Epithelial cell of prostate (primary cell): ENCODE measurements around the gene CPB2.
A peak's percentile ranks its signal among the peaks of the same experiment; 100 is the strongest.

ENCODE experiments used
- DNase-seq: peaks from one replicate; pipeline ENCODE4 v3.0.0-alpha.2; 2011; ENCODE audit warnings: low read depth, low spot score
- H3K27ac ChIP-seq: fragments of 450-650 bp; 2 replicates; pipeline ENCODE4 v1.5.1; 2017; ENCODE audit warnings: mild to moderate bottlenecking

The CPB2 gene

DNA sequence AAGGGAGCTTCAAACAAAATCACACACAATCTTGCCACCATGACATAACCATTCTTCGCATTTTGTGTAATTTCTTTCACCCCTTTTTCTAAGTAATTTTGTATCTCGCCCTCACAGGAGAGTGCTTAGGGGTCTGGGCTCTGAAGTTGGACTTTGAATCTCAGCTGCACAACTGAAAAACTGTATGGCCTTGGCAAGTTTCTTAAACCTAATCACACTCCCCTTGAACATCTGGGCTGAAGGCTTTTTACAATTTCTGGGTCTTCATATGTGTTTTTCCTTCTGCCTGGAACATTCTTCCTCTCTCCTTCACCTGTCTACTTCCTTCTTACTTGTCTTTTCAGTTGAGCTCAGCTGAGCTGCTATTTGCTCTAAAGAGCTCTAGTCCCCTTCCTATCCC, 24.3 kb upstream of the CPB2 start:
- DNase-seq, result no peak
- H3K27ac ChIP-seq, result no peak overlapping the region

DNA sequence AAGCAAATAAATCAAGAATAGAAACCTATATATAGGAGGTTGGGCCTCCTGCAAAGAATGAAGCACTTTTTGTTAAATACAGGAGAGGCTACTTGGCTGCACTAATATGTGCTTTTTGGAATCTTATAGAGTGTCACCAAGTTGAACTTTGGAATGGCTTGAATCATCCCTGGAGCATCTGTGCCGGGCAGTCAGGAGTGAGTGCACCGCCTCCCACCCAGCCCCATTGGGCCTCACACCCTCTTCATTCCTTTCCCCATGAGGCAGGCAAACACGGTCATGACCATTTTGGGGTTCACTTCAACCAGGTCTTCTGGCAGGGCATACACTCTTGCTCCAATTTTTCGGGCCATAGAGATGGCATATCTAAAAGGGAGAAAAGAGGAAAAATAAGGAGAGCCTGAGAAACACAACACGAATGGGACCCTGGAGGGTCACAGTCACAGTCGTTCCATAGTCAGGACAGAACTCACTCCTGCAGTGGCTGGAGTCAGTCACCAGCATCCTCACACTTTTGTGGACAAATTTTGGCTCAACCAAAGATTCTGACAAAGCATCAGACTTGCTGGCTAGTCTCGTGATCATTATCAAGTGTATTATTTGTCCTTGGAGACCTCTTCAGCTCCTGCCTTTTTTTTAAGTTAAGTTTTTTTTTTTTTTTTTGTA, 22.7 kb upstream of the CPB2 start:
- DNase-seq, result no peak
- no peak overlapping the region for H3K27ac ChIP-seq

DNA sequence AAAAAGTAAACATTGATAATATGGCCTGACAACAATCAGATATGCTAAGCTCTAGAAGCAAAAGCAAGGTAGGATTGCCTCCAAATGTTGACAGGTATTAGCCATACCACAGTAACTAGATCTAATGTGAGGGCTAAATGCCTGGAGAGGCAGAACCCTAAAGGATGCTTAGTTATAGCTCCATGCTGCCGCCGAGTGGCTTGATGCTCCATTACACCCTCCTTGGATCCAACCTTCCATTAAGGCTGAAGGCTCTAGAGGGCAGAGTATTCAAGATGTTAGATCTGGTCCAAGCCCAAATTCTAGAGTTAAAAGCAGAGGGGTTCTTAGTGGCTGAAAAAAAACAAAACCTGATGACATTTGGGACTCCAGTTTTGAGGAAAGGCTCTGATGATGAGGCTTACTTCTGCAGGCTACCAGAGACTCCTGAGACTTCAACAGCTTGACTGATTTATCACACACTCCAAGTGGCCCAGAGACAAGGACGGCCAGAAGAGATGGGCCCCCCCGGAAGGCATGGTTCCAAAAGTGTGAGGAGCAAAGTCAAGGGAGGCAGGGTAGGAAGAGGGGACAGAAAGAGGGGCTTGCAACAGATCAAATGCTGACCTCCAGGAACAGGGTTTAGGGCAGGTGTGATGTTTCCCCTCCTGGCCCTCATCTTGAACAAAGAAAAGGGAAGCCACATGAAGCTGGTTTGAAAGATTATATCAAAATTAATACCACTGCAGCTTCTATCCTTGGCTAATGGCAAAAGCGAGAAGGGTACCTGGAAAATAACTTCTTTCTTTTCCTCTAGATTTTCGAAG, 21.9 kb upstream of the CPB2 start:
- no peak for DNase-seq
- H3K27ac ChIP-seq, result no peak overlapping the region

DNA sequence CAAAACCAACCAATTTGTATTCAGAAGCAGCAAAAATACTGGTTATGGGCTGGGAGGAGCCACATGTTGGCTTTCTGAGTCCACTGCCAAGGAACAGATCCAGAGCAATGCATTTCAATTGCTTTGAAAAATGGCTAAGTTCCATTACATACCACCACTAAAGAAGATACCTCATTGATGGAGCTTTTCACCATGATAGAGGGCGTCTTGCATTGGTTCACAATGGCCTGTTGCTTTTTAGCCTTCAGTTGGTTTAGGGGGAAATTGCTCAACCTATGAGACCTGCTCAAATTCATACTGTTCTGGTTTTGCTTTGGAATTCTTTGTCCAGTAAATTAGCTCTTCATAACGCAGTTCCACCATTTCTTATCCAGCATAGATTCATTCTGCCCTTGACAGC, 21.2 kb upstream of the CPB2 start:
- no peak for DNase-seq
- H3K27ac ChIP-seq, result no peak overlapping the region

DNA sequence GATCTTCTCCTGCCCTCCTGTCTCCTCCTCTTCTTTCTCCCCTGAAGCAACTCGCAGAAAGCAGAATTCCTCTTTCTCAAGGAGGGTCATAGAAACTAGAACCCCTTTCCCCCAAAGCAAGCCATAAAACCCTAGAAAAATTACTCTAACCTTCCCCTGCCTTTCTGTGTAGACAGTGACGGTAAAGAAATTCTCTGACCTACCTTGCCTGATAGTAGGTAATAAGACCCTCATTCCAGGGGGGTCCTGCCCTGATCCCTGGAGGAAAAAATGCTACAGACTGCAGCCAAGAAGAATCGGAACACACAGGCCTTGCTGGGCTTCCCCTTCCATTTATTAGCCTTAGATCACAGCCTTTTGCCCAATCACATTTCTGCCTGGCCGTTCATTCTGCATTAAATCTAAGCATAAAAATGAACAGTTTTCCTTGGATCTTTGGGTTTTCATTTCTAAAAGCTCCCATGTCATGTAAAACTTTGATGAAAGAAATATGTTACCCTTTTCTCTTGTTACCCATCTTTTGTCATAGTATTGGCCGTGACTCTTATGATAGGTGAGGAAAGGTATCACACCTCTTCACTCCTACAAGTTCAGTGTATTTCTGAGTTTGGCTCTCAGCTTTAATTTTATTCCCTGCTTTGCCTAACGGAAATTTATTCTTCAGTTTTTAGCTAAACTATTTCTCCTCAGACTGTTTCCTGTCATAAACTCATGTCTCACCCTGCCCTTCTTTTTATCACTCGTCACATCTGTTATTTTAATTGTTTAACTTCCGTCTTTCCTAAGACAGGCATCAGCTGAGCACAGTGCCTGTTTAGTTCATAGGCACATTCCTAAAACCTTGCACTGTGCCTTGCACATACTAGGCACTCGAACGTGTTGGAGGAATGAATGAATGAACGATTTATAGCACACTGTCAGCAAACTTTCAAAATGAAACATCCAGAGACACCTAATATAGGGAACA, 20.4 kb upstream of the CPB2 start:
- no peak overlapping the region for H3K27ac ChIP-seq
- no peak for DNase-seq

DNA sequence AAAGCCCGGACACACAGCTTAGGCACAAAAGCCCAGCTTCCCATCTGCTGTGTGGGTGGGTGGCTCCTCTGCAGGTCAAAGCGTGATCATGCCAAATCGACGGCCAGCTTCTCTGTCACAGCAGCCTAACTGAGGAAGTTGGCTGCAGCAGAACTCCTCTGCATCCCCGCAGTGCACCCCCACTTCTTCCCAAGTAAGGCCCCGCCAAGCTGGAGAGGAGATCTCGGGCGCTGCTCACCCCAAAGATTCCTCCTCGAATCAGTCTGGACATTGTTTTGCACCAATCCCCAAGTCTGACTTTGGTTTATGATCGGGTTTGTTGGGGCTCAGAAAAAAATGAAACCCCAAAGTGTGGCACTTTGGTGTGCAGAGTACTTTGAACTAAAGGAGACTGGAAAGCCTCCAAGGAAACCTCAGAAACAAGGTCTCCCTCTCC, 19.7 kb upstream of the CPB2 start:
- no peak for DNase-seq
- no peak overlapping the region for H3K27ac ChIP-seq

DNA sequence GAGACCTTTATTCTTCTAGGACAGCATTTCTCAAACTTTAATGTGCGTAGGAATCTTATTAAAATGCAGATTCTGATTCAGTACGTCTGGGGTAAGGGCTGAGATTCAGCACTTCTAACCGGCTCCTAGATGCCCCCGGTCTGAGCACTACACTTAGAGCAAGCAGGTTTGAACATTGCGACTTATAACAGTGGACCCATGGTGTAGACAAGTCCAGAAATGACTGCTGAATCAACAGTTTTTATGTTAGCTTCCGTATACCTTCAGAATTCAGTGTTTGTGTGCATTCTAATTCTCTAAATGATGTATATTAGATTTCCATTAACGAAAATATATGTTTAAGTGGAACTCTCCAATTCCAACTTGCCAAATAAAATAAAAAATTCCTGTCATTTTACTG, 17.5 kb upstream of the CPB2 start:
- no peak overlapping the region for H3K27ac ChIP-seq

DNA sequence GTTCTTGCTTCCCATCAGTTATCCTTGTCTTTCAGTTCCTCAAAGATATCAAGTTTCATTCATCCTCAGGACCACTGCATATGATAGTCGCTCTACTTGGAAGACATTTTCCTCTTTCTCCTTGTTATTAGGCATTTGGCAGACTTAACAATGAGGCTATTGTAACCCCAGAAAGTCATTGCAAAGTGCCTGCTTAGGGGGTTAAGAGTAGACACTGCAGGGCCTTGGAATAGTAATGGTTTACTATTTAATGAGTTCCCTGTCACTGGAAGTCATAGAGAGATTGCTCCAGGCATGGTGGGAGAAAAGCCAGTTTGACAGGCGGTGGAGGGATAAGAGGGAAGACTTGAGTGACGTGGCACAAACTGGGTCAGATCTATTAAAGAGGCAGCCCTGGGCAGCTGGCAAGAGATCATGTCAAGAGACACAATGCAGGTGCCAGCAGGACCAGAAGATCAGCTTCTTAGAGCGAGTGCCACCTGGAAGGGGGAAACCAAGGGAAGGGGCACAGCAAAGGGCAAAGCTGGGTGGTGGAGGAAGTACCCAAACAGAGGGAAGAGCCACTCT, 16.8 kb upstream of the CPB2 start:
- H3K27ac ChIP-seq, result no peak overlapping the region
- no peak for DNase-seq

More for the DNA sequence above, 17.5 kb upstream of the CPB2 start:
- no peak for DNase-seq

DNA sequence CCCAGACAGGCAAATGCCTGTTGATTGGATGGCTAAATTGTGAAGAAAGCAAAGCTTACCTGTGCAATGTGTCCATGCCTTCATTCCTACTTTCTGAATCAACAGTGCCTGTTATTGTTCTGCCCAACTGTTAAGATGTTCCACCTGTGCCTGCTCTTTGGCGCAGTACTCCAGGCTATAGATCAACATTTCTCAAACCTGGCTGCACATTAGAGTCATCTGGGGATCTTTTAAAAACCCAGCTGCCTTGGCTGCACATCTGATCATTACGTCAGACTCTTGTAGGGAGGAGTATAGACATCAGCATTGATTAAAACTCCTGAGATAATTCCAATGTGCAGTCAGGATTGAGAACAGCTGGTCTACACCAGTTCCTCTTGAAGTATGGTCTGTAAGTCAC, 16.2 kb upstream of the CPB2 start:
- no peak overlapping the region for H3K27ac ChIP-seq
- no peak for DNase-seq

DNA sequence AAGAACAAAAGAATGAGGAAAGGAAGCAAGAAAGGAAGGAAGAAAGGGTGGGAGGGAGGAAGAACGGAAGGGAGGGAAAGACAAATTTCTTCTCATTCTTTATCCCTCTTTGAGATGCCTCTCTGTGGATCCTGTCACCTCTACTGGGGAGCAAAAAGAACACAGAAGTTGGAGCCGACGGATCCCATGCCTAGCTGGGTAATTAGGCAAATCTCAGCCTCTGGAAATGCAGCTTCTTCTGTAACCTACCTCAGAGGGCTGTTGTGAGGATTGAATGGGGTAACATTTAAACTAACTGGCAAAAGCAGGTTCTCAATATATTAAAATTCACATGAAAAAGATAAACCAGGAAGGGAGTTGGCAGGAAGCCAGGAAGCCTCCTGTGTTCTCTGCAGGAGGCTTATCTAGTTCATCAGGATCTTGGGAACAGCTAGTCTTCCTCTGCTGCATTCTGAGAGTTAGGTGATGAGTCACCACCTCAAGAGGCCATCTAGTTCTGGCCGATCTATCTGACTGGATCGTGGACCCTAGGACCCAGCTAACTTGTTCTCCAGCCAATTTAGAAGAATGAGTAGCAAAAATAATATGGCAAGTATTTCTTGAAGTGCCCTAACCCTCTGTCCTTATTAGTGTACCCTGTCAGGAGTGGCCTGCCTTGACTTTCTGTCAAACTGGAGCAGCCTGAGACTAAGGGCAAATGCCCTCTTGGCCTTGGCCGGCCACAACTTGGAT, 15.2 kb upstream of the CPB2 start:
- DNase-seq, result no peak
- H3K27ac ChIP-seq, result no peak overlapping the region

DNA sequence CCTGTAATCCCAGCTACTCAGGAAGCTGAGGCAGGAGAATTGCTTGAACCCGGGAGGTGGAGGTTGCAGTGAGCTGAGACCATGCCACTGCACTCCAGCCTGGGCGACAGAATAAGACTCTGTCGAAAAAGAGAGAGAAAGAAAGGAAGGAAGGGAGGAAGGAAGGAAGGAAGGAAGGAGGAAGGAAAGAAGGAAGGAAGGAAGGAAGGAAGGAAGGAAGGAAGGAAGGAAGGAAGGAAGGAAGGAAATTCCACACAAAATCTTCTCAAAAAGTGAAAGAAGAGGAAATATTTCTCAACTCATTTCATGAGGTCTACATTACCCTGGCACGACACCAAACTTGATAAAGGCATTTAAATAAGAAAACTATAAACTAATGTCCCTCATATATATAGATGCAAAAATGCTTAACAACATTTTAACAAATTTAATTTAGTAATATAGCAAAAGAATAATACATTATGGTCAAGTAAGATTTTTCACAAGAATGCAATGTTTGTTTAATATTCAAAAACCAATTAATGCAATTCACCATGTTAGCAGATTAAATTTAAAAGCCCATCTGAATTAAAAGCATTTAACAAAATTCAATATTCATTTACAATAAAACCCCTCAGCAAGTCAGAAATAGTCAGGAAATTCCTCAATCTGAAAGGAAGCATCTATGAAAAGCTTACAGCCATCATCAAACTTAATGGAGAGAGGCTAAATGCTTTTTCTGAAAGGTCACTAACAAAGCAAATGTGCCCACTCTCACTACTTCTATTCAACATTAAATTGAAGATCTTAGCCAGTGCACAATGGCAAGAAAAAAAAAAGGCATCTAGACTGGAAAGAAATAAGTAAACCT, 12.0 kb upstream of the CPB2 start:
- no peak for DNase-seq
- no peak overlapping the region for H3K27ac ChIP-seq

DNA sequence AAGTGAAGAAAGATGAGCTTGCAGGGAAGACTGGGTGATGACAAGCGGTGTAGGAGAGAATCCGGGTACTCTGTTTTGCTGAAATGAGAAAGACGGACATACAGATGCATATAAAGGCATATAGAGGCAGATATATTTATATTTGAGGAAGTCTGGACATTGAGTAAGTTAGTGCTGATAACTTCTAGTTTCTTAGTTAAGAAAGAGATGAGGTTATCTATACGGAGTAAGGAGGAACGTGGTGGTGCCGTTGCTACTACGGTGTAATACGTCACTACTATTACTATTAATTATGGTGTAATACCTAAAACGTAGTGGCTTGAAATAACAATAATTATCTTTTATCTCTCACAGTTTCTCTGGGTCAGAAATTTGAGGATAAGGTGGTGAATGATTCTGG, 9.8 kb upstream of the CPB2 start:
- no peak for DNase-seq
- H3K27ac ChIP-seq, result no peak overlapping the region

DNA sequence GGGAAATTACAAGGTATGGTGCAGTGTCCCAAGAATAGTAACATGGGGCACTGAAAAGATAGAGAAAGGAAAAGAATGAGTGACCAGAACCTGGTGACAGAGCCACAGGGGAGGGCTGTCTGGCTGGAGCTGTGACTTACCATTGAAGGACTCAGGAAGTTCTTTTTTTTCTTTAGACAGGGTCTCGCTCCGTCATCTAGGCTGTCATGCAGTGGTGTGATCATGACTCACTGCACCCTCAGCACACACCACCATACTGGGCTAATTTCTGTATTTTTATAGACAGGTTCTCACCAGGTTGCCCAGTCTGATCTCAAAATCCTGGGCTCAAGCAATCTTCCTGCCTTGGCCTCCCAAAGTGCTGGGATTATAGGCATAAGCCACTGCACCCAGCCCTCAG, 8.8 kb upstream of the CPB2 start:
- DNase-seq, result no peak

DNA sequence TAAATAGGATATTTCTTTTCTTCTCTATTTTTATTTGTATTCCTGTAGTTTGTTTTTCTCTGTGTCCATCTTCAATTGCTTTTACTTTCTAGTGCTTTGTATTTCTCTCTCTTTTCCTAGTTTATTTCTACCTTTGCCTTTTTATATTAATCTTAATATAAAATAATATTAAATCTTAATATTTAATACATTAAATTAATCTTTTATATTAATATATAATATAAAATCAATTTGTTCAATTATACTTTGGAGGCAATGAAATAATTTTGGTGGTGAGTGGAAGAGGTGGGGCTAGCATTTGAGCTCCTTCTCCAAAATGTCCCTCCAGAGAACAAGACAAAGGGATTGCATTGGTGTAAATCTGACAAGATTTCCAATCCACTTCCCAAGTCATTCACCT, 6.3 kb upstream of the CPB2 start:
- DNase-seq, result no peak
- H3K27ac ChIP-seq, result no peak overlapping the region

More for the DNA sequence above, 8.8 kb upstream of the CPB2 start:
- H3K27ac ChIP-seq, result peak overlapping the region; percentile 3

DNA sequence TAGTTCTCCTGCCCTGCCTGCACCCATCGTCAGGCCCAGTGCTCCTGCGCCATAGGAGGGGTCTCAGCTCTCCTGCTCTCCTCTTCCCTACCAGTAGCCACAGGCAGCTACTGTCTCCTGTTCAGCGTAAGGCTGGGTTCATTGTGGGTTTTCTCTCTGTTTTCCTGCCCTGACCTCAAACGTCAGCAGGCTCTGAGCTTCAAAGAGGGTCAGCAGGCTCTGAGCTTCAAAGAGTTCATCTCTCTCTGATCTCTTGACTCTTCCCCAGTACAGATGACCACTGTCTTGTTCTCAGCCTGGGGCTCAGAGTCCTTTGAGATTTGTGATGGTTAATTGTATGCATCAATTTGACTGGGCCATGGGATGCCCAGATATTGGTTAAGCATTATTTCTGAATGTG, 4.6 kb upstream of the CPB2 start:
- H3K27ac ChIP-seq, result no peak overlapping the region
- no peak for DNase-seq

DNA sequence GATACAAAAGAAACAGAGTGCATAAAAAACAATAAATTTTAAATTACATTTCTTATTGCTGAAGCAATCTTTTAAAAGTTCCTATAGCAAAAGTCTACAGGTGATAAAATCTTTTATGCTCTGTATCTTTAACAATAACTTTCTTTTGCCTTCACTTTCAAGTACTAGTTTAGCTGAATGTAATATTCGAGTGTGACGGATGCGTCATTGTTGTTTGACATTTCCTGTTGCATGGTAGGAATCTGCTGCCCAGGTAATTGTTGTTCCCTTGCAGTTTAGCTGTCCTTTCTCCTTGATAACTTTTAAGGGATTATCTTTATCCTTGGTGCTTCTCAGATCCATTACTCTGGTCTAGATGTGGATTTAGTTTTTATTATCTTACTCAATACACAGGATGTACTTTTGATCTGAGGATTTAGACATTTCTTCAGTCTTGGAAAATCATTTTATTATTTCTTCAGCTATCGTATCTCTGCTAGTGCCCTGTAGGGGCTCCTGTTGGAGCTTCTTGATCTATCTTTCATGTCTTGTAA, 2.1 kb upstream of the CPB2 start:
- H3K27ac ChIP-seq, result no peak overlapping the region
- no peak for DNase-seq

DNA sequence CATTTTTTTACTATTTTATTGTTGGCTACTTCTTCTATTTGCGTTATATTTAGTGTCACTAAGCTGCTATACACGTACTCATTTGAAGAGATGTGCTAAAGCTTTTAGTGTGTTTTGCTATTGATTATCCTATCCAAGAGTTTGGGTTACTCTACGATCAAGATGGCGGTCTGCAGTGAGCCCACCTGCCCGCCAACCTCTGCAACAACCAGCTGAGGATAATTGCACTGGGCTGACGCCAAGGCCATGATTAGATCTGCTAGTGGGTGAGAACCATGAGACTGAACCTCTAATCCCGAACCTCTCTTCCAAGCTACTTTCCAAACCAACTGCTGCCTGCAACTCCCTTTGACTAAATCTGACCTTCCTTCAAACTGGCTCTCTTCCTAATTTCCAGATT, 1.8 kb downstream of the CPB2 start:
- no peak for DNase-seq
- H3K27ac ChIP-seq, result no peak overlapping the region

DNA sequence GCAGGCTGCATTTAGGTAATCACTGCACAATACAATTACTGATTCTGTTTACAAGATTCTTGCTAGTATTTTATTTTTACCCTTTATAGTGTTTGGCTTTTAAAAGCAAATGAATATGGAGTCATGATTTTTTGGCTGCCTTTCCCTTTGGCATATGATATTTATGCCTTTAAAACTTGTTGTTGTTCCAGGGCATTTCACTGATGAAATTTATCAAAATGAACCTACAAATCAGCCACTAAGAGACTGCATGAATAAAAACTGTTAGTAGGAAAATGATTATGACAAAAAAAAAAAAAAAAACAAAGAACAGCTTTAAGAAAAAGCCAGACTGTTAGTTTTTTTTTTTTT, 2.6 kb downstream of the CPB2 start:
- DNase-seq, result no peak
- no peak overlapping the region for H3K27ac ChIP-seq
